BJ (cell line): ENCODE data around the gene ST6GAL2. TPM values are rescaled to one million over a fixed set of nuclear protein-coding genes. Genes with fewer than 3 reads are reported as not detected.

ENCODE experiments used
- CTCF ChIA-PET: fragments of 350-600 bp; formaldehyde crosslinking; extraction: SDS; loops from one replicate; lab custom pipeline; 2021; ENCODE audit warnings: antibody characterized with exemption, inconsistent platforms; lab: Yijun Ruan, JAX
- POLR2A ChIA-PET: fragments of 300-600 bp; sonication (Branson Sonifier 250); formaldehyde crosslinking; extraction: SDS; loops from one replicate; lab custom pipeline; 2021; ENCODE audit warnings: antibody characterized with exemption; lab: Charles Lee
- DNase-seq: peaks from one replicate; pipeline ENCODE4 v3.0.0-alpha.2; 2011; ENCODE audit warnings: low read depth
- H3K27me3 ChIP-seq: 2 replicates; pipeline ENCODE4 v1.6.0; 2011; ENCODE audit warnings: low read length; ENCODE audit not compliant: control insufficient read depth, insufficient read depth
- H3K36me3 ChIP-seq: 2 replicates; pipeline ENCODE4 v1.5.1; 2011; ENCODE audit warnings: low read length; ENCODE audit not compliant: control insufficient read depth, insufficient read depth
- H3K4me3 ChIP-seq: 2 replicates; pipeline ENCODE4 v1.5.1; 2011; ENCODE audit warnings: low read depth, mild to moderate bottlenecking, control low read depth, low read length
- polyA plus RNA-seq: library from polyadenylated mRNA; depleted of rRNA; stranded (reverse); fragments of >200 nt; gene quantifications from 2 replicates; pipeline ENCODE4 v1.2.3, GENCODE V29; 2011
- TF ChIP-seq, protein P1 (sequence below): IDR thresholded peaks from 2 replicates; pipeline ENCODE4 v1.5.1; 2011; ENCODE audit warnings: low read depth, mild to moderate bottlenecking, control low read depth, inconsistent platforms, low read length, moderate library complexity; ENCODE audit not compliant: insufficient read depth

Gene ST6GAL2
- polyA plus RNA-seq, 1 experiment: not detected

DNA sequence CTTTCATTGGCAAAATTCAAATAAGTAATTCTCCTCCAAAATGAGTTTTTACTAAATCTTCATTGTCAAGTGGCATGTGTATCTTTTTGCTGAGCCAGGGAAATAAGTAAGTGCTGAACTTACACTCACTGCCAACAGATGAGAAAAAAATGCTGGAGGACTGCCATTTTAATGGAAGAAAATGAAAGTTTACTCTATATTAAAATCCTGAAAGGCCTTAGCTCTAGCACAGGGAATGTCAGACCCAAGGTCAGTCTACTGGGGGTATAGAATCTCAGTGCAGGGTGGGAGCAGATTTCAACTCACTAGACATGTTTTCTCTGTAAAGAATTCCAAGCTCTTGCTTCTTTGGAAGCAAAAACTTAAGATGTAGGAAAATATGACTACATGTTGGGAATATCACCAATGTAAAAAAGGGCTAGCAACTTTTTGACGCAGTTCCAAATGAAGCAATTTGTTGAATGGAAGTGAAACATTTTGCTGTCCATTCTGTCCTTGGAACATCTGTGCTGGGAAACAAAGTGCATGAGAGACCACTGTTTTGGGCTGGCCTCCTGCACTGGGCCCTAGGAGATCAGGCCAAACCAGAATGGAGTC is 127.0 kb downstream of the ST6GAL2 start:
- no peak for DNase-seq
- H3K4me3 ChIP-seq: no peak overlapping the region
- H3K27me3 ChIP-seq: no peaks in the 10 kb centered on the region
- CTCF ChIA-PET: no interaction called here
- no peaks in the 10 kb centered on the region for H3K36me3 ChIP-seq
- POLR2A ChIA-PET: no interaction called here
- TF ChIP-seq, protein P1, sequence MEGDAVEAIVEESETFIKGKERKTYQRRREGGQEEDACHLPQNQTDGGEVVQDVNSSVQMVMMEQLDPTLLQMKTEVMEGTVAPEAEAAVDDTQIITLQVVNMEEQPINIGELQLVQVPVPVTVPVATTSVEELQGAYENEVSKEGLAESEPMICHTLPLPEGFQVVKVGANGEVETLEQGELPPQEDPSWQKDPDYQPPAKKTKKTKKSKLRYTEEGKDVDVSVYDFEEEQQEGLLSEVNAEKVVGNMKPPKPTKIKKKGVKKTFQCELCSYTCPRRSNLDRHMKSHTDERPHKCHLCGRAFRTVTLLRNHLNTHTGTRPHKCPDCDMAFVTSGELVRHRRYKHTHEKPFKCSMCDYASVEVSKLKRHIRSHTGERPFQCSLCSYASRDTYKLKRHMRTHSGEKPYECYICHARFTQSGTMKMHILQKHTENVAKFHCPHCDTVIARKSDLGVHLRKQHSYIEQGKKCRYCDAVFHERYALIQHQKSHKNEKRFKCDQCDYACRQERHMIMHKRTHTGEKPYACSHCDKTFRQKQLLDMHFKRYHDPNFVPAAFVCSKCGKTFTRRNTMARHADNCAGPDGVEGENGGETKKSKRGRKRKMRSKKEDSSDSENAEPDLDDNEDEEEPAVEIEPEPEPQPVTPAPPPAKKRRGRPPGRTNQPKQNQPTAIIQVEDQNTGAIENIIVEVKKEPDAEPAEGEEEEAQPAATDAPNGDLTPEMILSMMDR: no peak
